OCI-M2 (cell line): ENCODE data around the gene PCDHB5.
"Not testable (repeated sequence)": the region's sequence is repeated elsewhere in the genome, so short reads cannot be mapped to it uniquely, and the experiment has no call there.

Source experiments
- DNase-seq: peaks from one replicate; lab custom pipeline; 2025; ENCODE audit not compliant: unreplicated experiment; lab: John Stamatoyannopoulos, UW

PCDHB5 gene

GRCh38 chr5:141151632-141152031 lies 16.6 kb downstream of the PCDHB5 start:
- not testable (repeated sequence) for DNase-seq

DNA sequence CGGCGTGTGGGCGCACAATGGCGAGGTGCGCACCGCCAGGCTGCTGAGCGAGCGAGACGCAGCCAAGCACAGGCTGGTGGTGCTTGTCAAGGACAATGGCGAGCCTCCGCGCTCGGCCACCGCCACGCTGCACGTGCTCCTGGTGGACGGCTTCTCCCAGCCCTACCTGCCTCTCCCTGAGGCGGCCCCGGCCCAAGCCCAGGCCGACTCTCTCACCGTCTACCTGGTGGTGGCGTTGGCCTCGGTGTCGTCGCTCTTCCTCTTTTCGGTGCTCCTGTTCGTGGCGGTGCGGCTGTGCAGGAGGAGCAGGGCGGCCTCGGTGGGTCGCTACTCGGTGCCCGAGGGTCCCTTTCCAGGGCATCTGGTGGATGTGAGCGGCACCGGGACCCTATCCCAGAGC lies 17.1 kb downstream of the PCDHB5 start:
- not testable (repeated sequence) for DNase-seq

- no peak for DNase-seq
Measured at GRCh38 chr5:141155540-141156374, 20.8 kb downstream of the PCDHB5 start.

DNA sequence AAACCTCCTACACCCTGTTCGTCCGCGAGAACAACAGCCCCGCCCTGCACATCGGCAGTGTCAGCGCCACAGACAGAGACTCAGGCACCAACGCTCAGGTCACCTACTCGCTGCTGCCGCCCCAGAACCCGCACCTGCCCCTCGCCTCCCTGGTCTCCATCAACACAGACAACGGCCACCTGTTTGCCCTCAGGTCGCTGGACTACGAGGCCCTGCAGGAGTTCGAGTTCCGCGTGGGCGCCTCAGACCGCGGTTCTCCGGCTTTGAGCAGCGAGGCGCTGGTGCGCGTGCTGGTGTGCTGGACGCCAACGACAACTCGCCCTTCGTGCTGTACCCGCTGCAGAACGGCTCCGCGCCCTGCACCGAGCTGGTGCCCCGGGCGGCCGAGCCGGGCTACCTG lies 22.4 kb downstream of the PCDHB5 start:
- DNase-seq = not testable (repeated sequence)

DNA sequence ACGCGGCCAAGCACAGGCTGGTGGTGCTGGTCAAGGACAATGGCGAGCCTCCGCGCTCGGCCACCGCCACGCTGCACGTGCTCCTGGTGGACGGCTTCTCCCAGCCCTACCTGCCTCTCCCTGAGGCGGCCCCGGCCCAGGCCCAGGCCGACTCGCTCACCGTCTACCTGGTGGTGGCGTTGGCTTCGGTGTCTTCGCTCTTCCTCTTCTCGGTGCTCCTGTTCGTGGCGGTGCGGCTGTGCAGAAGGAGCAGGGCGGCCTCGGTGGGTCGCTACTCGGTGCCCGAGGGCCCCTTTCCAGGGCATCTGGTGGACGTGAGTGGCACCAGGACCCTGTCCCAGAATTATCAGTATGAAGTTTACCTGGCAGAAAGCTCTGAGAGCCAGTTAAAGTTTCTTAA lies 22.9 kb downstream of the PCDHB5 start:
- DNase-seq = not testable (repeated sequence)

- DNase-seq = no peak
Measured at GRCh38 chr5:141172381-141173204, 37.6 kb downstream of the PCDHB5 start, which contains the start of gene PCDHB7. TSS of gene PCDHB7 (plus strand) at chr5:141172644. CDS start at chr5:141172836, 192 bp downstream.

GRCh38 chr5:141174291-141175104 lies 39.5 kb downstream of the PCDHB5 start:
- not testable (repeated sequence) for DNase-seq

DNA sequence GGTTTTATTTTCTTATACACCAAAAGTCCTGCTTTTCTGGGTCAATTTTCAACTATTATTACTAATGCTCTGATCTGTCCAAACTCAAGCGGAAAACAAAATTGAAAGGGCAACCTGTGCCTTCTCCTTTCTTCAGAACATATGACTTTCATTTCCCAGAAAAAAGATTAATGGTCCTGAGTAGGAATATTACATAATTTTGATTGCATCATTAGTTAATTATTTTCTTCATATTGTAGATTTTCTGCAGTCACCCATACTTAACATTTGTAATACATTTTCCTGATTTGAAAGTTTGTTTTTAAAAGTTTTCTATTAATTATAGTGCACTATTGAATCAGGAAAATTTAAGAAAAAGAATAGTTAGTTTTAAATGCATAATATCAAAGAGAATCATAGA lies 40.9 kb downstream of the PCDHB5 start:
- DNase-seq = no peak

- not testable (repeated sequence) for DNase-seq
Measured at GRCh38 chr5:141177577-141178191, 42.7 kb downstream of the PCDHB5 start, which contains the start of gene PCDHB8. TSS of gene PCDHB8 (plus strand) at chr5:141177790. CDS start at chr5:141178035, 245 bp downstream.

DNA sequence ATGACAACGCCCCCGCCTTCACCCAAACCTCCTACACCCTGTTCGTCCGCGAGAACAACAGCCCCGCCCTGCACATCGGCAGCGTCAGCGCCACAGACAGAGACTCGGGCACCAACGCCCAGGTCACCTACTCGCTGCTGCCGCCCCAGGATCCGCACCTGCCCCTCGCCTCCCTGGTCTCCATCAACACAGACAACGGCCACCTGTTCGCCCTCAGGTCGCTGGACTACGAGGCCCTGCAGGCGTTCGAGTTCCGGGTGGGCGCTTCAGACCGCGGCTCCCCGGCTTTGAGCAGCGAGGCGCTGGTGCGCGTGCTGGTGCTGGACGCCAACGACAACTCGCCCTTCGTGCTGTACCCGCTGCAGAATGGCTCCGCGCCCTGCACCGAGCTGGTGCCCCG lies 44.4 kb downstream of the PCDHB5 start:
- not testable (repeated sequence) for DNase-seq

DNA sequence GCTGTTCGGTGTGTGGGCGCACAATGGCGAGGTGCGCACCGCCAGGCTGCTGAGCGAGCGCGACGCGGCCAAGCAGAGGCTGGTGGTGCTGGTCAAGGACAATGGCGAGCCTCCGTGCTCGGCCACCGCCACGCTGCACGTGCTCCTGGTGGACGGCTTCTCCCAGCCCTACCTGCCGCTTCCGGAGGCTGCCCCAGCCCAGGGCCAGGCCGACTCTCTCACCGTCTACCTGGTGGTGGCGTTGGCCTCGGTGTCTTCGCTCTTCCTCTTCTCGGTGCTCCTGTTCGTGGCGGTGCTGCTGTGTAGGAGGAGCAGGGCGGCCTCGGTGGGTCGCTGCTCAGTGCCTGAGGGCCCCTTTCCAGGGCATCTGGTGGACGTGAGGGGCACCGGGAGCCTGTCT lies 44.9 kb downstream of the PCDHB5 start:
- DNase-seq = not testable (repeated sequence)

GRCh38 chr5:141180313-141180712 lies 45.3 kb downstream of the PCDHB5 start:
- no peak for DNase-seq

- no peak for DNase-seq
Measured at GRCh38 chr5:141182248-141182647, 47.2 kb downstream of the PCDHB5 start, which contains the start of gene PCDHB16. TSS of gene PCDHB16 (plus strand) at chr5:141182387. CDS start at chr5:141182560, 173 bp downstream.

GRCh38 chr5:141184117-141184855 lies 49.3 kb downstream of the PCDHB5 start:
- DNase-seq = not testable (repeated sequence)

- DNase-seq = no peak
Measured at GRCh38 chr5:141186897-141187512, 52.0 kb downstream of the PCDHB5 start, which contains the start of gene PCDHB9. TSS of gene PCDHB9 (plus strand) at chr5:141187161. CDS start at chr5:141187319, 158 bp downstream.
